Measurements from ENCODE around the gene OXCT2.

DNA sequence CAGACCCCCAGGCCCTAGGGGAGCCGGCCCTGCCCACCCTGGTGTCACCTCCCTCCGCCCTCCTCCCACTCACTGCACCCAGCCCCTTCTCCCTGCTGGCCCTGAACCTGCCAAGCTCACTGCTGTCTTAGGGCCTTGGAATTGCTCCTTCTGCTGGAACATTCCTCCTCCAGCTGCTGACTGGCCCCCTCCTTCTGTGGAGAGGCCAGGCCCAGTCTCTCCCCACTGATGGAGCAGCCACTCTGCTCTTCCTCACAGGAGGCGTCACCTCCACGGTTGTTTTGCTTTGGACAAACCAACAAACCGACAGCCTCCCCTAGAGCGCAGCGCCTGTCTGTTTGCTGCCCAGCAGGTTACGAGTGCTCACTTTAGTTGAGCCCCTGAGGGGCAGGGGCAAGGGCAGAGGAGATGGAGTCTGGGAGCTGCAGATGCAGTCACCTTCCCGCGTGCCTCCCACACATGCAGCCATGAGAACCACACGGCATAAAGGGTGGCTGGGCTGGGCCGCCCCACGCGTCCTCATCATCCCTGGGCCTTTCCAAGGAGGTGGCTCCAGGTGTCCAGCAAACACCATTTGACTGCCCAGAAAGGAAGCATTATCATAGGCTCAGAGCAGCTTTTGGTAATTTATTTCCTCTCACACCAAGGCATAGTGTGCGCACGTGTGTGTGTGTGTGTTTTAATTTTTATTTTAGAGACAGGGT, 9.4 kb downstream of the OXCT2 start:
- no peak for TF ChIP-seq GATA3 (IDR thresholded peaks at IDR 0.05; ENCODE audit: low read depth, low read length)
- no peak for TF ChIP-seq GATA2 (IDR thresholded peaks at IDR 0.05; ENCODE audit: low read depth, low read length)

Measured in SH-SY5Y (cell line).